Measurements from ENCODE around the gene GUCA1A.
"Not testable (repeated sequence)": the region's sequence is repeated elsewhere in the genome, so short reads cannot be mapped to it uniquely, and the experiment has no call there.

Gene GUCA1A

GRCh38 chr6:42142118-42142835, 30.9 kb upstream of the GUCA1A start, which contains the start of gene C6orf132:
TSS of gene C6orf132 (minus strand) at chr6:42142620. CDS start at chr6:42142444, 176 bp downstream.
- no peak for DNase-seq

- DNase-seq = no peak
Observed at GRCh38 chr6:42147138-42147562, 26.0 kb upstream of the GUCA1A start.

GRCh38 chr6:42148058-42148457, 25.1 kb upstream of the GUCA1A start:
- DNase-seq = no peak

DNA sequence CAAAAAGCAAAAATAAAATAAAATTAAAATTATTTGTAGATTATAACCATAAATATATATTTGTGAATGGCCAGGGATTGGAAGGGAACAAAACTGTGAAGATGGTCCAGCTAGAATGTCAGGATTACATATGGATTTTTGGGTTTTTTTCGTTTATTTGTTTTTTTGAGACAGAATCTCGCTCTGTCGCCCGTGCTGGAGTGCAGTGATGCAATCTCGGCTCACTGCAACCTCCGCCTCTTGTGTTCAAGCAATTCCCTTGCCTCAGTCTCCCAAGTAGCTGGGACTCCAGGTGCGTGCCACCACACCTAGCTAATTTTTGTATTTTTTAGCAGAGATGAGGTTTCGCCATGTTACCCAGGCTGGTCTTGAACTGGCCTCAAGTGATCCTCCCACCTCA, 22.9 kb upstream of the GUCA1A start:
- DNase-seq = no peak

- DNase-seq = no peak
Observed at GRCh38 chr6:42152024-42152423, 21.1 kb upstream of the GUCA1A start.

- DNase-seq = not testable (repeated sequence)
Observed at GRCh38 chr6:42152528-42153213, 20.5 kb upstream of the GUCA1A start.

DNA sequence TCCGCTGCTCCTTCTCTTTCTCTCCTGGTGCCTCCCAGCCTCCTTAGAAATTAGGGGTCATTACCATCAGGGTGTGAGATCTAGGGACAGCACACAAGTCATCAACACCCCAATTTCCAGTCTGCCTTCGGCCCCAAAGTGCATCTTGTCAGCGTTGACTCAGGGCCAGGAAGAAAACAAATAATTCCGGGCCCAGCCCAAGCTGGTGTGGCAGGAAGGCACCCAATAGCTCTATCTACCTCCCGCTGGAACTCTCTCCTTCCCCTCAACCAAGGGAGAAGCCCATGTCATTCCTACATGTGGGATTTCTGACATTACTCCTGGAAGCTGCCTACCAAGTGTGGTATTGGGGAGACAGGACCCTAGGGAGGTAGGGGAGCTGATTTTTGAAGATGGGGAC, 19.2 kb upstream of the GUCA1A start:
- no peak for DNase-seq

DNA sequence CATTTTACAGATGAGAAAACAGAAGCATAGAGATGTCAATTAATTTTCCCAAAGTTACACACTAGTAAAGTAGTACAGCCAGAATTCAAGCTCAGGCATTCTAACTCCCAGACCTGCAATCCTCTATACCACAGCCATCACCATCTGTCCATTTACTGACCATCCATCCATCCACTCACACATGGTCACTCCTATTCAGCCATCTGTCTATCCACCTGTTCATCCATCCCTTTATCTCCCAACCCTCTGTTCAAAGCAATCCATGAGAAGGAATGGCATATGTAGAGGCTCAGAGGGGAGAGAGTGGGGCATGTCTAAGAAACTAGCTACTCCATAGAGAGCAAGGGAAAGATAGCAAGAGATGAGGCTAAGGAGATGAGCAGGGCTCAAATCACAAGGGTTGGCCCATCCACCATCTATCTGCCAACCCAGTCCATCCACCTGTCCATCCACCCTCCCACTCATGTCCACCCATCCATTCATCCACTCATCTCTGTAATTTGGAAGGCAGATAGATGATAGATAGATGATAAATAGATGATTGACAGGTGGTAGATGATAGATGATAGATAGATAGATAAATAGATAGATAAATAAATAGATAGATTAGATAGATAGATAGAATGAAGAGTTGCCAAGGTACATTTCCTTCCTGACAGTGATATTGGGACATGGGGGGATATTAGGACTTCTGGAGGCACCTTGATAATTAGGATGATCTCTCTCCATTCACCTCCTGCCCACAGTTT, 18.5 kb upstream of the GUCA1A start:
- DNase-seq = no peak

DNA sequence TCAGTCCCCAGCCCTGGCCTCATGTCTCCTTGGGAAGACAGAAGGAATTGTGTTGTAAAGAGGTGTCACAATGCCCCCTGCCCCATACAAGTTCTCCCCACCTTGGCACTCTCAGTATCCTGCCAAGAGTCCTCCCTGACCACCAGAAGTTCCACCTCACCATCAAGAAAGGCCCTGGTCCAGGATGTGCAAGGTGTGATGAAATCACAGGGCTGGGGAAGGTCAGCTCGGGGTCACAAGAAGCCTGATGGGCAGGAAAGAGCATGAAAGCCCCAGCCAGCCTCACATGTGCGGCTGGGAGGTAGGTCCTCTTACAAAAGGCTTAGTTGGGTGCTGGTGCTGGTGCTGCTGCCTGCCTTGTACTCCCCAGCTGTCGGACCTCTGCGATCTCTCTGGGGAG, 17.9 kb upstream of the GUCA1A start:
- no peak for DNase-seq

- no peak for DNase-seq
Observed at GRCh38 chr6:42156638-42157037, 16.5 kb upstream of the GUCA1A start.

DNA sequence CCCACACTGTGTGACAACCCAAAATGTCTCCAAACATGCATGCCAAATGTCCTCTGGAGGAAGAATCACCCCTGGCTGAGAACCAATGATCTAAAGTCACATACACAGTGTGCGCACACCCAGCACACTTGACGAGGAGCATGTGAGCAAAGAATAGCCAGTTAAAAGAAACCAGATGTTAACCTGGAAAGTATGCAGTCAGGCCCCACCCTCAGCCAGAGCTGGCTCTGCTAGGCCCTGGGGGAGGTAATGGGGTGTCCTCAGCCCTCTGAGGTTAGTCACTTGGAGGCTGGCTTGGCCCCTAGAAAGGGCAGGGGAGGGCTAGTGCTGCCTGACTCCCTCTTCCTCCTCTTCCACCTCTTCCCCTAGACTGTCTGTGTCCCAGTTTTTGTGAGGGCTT, 15.2 kb upstream of the GUCA1A start:
- DNase-seq = no peak

DNA sequence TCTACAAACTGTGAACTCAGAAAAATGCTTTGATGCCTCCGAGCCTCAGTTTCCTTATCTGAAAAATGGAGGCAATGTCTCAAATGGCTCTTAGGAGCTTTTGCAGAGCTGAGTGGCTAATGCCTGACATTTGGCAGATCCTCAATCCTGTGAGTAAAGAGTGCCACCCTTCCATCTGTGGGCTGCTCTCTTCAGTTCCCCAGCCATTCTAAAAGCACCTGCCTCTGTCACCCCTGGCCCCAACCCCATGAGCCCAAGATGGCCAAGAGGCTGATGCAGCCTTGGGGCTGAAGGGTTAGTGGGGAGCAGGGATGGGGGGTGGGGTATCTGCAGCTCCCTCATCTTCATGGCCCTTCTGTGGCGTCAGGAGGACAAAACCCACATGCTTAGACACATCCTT, 14.5 kb upstream of the GUCA1A start:
- no peak for DNase-seq

DNA sequence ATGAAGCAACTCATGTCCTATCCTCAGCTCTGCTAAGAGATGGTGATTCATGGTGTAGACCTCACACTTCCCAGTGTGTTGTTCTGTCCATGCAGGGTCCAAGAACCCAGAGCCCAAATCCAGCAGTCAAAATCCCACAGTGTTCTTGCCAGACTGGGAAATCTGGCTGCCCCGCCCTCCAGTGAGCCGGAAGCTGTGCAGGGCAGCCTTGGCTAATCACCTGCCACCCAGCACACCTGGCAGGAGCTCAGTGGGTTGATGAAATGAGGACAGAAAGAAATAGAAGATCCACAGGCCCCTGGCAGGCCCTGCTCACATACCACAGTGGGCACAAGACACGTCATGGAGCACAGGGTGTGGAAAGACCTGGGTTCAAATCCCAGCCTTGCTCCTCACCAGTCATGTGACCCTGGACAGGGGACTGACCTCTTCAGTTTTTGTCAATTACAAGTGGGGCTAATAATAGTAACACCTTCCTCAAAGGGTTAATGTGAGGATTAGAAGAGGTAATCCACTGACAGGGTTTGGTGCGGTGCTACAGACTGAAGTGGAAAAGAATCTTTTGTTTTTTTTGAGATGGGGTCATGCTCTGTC, 13.6 kb upstream of the GUCA1A start:
- DNase-seq = no peak

DNA sequence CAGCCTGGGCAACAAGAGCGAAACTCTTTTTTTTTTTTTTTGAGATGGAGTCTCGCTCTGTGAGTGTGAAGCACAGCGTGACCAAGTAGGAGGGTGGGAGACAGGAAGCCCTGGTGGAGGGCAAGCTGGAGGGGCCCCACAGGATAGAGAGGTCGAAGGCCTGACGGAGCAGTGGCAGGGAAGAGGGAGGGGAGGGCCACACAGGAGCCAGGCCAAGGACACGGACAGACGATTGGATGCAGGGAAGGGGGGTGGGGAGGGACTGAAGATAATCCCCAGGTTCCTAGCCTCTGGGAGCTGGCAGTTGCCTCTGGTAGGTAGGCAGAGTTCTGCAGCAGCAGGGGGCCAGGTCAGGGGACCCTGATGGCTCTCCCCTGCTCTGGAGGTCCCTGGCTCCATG, 10.8 kb upstream of the GUCA1A start:
- DNase-seq = no peak

DNA sequence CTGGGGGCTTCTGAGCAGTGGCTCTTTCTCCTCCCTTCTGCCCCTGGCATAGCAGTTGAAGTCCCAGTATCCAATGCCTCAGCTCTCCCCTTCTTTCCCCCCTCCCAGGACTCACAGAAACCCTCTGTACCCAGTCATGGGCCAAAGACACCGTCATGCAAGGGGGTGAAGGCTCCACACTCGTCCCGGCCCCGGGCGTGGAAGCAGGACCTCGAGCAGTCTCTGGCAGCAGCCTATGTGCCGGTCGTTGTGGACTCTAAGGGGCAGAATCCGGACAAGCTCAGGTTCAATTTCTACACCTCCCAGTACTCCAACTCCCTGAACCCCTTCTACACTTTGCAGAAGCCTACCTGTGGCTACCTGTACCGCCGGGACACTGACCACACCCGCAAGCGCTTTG, 10.4 kb upstream of the GUCA1A start:
- DNase-seq = no peak

- DNase-seq = no peak
Observed at GRCh38 chr6:42163981-42164380, 9.2 kb upstream of the GUCA1A start.

DNA sequence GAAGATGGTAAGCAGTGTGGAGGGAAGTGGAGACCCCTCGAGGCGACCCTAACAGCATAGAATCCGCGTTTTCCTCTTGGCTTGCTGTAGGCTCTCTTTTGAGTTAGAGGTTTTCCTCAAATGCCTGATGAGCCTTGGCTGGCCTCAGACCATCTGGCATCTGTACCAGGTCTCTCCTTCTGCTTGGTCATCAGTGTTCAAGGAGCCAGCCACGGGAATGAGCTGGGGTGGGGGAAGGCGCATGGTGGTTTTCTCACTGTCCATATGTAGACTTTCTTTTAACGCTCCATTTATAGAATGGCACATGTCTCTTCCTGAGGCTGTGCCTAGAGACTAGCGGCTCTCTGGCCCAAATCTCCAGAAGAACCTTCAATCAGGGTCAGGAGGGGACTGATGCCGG, 8.1 kb upstream of the GUCA1A start:
- DNase-seq = no peak

- DNase-seq = peak in 37 of 56 donors; percentile 1 to 71 (median 20)
Observed at GRCh38 chr6:42166444-42167141, 6.6 kb upstream of the GUCA1A start.

- DNase-seq = no peak
Observed at GRCh38 chr6:42168650-42169049, 4.5 kb upstream of the GUCA1A start.

- not testable (repeated sequence) for DNase-seq
Observed at GRCh38 chr6:42169780-42170179, 3.4 kb upstream of the GUCA1A start.

Data from nucleus accumbens (tissue), 56 donors.